ENCODE results near the gene SNAP47.

SNAP47 gene

GRCh38 chr1:227808566-227808965 lies 73.3 kb downstream of the SNAP47 start:
- DNase-seq: no peak

GRCh38 chr1:227809026-227809425 lies 73.8 kb downstream of the SNAP47 start:
- no peak for DNase-seq

GRCh38 chr1:227813962-227814361 lies 78.7 kb downstream of the SNAP47 start:
- DNase-seq: no peak

GRCh38 chr1:227815468-227816409 lies 80.5 kb downstream of the SNAP47 start, which contains the start of gene PRSS38:
Gene PRSS38 (plus strand): TSS chr1:227815675. CDS start chr1:227815717, 42 bp downstream.
- DNase-seq: no peak

- no peak for DNase-seq
Measured at GRCh38 chr1:227816750-227817446, 81.7 kb downstream of the SNAP47 start.

- no peak for DNase-seq
Measured at GRCh38 chr1:227823537-227823936, 88.3 kb downstream of the SNAP47 start.

GRCh38 chr1:227824204-227824603 lies 89.0 kb downstream of the SNAP47 start:
- no peak for DNase-seq

- no peak for DNase-seq
Measured at GRCh38 chr1:227828786-227829185, 93.6 kb downstream of the SNAP47 start.
